ENCODE data around the gene CACNA1F. TPM values are rescaled to one million over a fixed set of nuclear protein-coding genes. Genes with fewer than 3 reads are reported as not detected.

Gene CACNA1F
- total and polyA plus RNA-seq, 10 of the 15 experiments (the other 5 are each of a cell fraction or from before 2014, with no cell fraction given), result 0.01 to 0.32 (median 0.05) TPM; not detected in 5

DNA sequence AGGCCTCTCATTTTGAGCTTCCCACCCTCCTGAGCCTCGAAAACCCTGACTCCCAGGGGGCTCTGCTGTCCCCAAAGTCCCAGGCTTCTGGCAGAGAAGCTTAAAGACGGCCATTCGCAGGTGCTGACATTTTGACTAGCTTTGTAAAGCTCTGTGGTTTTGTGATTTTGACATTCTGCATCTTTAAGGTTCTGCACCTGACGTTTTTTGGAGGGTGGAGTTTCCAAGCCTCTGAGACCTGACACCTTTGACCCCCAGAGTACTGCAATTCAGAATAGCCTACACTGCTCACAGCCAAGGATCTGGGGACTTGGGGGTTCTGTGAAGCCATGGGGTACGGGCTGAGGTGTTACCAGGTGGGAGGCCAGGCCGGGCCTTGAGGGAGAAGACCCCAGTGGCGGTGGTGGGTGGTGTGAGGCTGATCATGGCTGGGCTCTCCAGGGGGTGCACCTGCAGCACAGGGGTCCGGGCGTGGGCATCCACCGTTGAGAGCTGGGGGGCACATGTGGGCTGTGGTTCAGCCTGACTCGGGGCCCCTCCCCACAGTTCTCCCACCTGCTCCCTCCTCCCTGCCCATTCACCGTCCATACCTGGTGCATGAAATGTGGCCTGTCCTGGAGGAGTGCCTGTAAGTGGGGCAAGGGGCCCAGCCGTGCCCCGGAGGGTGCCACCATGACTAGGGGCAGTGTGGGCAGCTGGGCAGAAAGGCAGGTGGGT lies 24.1 kb upstream of the CACNA1F start:
- intact Hi-C loops (cut with micrococcal nuclease; ENCODE audit: unreplicated experiment), result no loop called here
- ChIA-PET CTCF (no interaction called here), RAD21 (ENCODE audit: unreplicated experiment) (no interaction called here), SMC1A (ENCODE audit: uncharacterized antibody, unreplicated experiment) (no interaction called here), POLR2A (no interaction called here)
- H3K4me2 ChIP-seq (ENCODE audit: control insufficient read depth, insufficient read depth), result no peak overlapping the region
- no peaks in the 10 kb centered on the region for H3K9me3 ChIP-seq (replicated peaks; ENCODE audit: control insufficient read depth, insufficient read depth, low read length)
- 46% methylated on average over 14 of the region's 14 CpGs for WGBS (ENCODE audit: insufficient coverage, insufficient replicate concordance, low lambda C conversion rate, missing lambda C conversion rate)
- H3K4me3 ChIP-seq, result no peak overlapping the region
- H4K20me1 ChIP-seq (ENCODE audit: control insufficient read depth, insufficient read depth), result no peaks in the 10 kb centered on the region
- DNase-seq (ENCODE audit: low read depth, low spot score), result no peak
- no peaks in the 10 kb centered on the region for H3K79me2 ChIP-seq (ENCODE audit: control insufficient read depth, insufficient read depth, low read length)
- FAIRE-seq, result no peak
- TF ChIP-seq HCFC1 (IDR thresholded peaks at IDR 0.05; ENCODE audit: low read length) (no peak), MLLT1 (IDR thresholded peaks at IDR 0.05) (no peak), RAD51 (IDR thresholded peaks at IDR 0.05) (no peak), CBFB (IDR thresholded peaks at IDR 0.05; ENCODE audit: low read depth) (no peak), MXI1 (IDR thresholded peaks at IDR 0.05; ENCODE audit: low read depth, low read length) (no peak), NFYB (IDR thresholded peaks at IDR 0.05; ENCODE audit: insufficient read depth, low read depth, low read length) (no peak), BACH1 (IDR thresholded peaks at IDR 0.05; ENCODE audit: borderline replicate concordance) (no peak), GABPA (IDR thresholded peaks at IDR 0.05; ENCODE audit: low read depth) (no peak), ZNF274 (IDR thresholded peaks at IDR 0.05; ENCODE audit: insufficient read depth, insufficient read length) (no peak), RFX5 (IDR thresholded peaks at IDR 0.05; ENCODE audit: low read depth, low read length) (no peak), WRNIP1 (IDR thresholded peaks at IDR 0.05; ENCODE audit: borderline replicate concordance, low read depth, low read length) (no peak)
- TF ChIP-seq, protein P1, sequence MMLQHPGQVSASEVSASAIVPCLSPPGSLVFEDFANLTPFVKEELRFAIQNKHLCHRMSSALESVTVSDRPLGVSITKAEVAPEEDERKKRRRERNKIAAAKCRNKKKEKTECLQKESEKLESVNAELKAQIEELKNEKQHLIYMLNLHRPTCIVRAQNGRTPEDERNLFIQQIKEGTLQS (IDR thresholded peaks at IDR 0.05; ENCODE audit: borderline replicate concordance, extremely low read depth, low read depth, low read length), result no peak
- no peaks in the 10 kb centered on the region for H3K36me3 ChIP-seq (ENCODE audit: control insufficient read depth in 2 of 2, insufficient read depth in 2 of 2, low read length in 1 of 2)
- BruUV-seq (replicated peaks), result no TSS peak
- ATAC-seq, result no peak
- no peak overlapping the region for H2AFZ ChIP-seq (ENCODE audit: control insufficient read depth, low read depth, low read length)
- no peaks in the 10 kb centered on the region for H3K4me1 ChIP-seq (ENCODE audit: control insufficient read depth, insufficient read depth, low read length)
- no peak overlapping the region for H3K9ac ChIP-seq (ENCODE audit: control insufficient read depth, insufficient read depth, low read length)
- in situ Hi-C loops (cut with MboI), result no loop called here
- no peaks in the 10 kb centered on the region for H3K27me3 ChIP-seq (replicated peaks in 1 of 2; ENCODE audit: control insufficient read depth in 2 of 2, insufficient read depth in 2 of 2, low read length in 1 of 2)
- no peak overlapping the region for H3K27ac ChIP-seq (ENCODE audit: control insufficient read depth, insufficient read depth)

All from GM12878 (cell line).